Neural cell (in vitro differentiated cells): ENCODE data around the gene KLHDC7B.

Source experiments
- CTCF ChIP-seq: fragments of 450-650 bp; IDR thresholded peaks from 2 replicates; pipeline ENCODE4 v1.5.1; 2014; ENCODE audit warnings: antibody characterized with exemption, mild to moderate bottlenecking, moderate library complexity; ENCODE audit not compliant: poor library complexity, severe bottlenecking
- EZH2 ChIP-seq: fragments of 200-600, 300-800 bp; shearing (Covaris generic), sonication (generic); IDR thresholded peaks from 2 replicates; pipeline ENCODE4 v1.6.1; 2014; ENCODE audit warnings: antibody characterized with exemption, low read length, borderline replicate concordance, mild to moderate bottlenecking; ENCODE audit not compliant: insufficient read depth, poor library complexity, severe bottlenecking
- SMC3 ChIP-seq: fragments of 450-650 bp; conservative IDR thresholded peaks from 2 replicates; pipeline ENCODE4 v1.6.1; 2014; ENCODE audit warnings: antibody characterized with exemption, mild to moderate bottlenecking, moderate library complexity; ENCODE audit not compliant: poor library complexity

DNA sequence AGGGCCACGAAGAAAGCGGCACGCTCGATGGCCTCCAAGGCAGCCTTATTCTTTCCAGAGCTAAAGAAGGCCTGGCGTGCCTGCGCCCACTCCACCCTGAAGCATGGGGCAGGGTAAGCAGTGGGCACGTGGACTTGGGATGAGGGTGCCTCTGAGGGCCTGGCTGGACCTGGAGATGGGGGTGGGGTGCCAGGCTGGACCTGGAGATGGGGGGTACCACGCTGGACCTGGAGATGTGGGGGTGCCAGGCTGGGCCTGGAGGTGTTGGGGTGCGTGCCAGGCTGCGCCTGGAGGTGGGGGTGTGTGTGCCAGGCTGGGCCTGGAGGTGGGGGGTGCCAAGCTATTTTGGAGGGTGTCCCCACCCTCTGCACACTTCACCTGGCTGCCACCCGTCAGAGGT is 27.3 kb downstream of the KLHDC7B start:
- no peak for TF ChIP-seq CTCF
- TF ChIP-seq SMC3: no peak
- TF ChIP-seq EZH2: no peak
